Activated T-cell treated with anti-CD3 and anti-CD28 coated beads for 48 hours (primary cell): ENCODE results near the gene GSTK1.
"Not testable (repeated sequence)": the region's sequence is repeated elsewhere in the genome, so short reads cannot be mapped to it uniquely, and the experiment has no call there.

Source experiments
- DNase-seq: peaks from one replicate; pipeline ENCODE4 v3.0.0-alpha.2; 2020; ENCODE audit warnings: low read depth

The GSTK1 gene

DNA sequence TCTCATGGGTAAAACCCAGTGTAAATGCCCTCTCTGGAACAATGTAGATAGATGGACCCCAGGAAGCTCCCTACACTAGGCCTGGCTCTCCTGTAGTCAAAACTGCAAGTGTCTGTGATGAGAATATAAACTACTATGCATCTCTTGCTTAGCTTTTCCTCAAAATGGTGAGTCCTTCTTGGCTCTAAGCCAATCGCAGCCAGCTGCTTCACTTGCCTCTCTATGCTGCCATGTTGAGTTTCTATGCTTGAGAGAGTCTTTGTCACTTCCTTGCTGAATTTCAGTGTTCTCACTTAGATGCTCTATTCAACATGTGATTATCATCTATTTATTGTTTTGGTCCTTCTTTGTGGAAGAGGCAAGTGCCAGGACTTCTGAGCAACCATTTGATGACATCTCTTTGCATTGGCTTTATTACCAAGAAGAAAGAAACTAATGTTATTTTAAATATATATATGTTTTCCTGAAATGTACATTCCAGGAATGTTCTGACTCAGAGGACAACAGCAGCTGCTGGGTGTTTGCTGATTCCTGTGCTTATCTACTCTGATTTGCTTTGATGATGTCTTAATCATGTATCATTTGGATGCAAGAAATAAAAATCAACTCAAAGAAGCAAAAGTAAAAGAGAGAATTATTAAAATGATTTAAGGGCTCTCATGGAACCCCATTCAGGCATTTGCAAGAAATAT lies 24.8 kb upstream of the GSTK1 start:
- no peak for DNase-seq

DNA sequence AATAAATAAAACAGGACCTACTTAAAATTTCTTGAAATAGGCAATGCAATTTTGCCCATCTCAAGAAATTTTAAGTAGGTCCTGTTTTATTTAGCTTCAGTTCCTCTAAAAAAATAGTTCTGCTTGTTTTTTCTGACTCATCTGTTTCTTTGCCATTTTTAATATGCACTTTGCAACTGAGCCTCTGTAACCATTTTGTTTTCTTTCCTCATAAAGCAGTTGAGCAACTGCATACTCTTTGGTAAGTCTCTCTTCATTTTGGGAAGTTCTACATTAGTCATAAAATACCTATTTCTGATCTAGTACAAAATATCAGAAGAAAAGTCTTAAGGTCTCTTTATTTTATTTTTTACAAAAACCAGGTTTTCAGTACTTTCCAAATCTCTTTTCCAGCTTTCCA lies 23.4 kb upstream of the GSTK1 start:
- no peak for DNase-seq

DNA sequence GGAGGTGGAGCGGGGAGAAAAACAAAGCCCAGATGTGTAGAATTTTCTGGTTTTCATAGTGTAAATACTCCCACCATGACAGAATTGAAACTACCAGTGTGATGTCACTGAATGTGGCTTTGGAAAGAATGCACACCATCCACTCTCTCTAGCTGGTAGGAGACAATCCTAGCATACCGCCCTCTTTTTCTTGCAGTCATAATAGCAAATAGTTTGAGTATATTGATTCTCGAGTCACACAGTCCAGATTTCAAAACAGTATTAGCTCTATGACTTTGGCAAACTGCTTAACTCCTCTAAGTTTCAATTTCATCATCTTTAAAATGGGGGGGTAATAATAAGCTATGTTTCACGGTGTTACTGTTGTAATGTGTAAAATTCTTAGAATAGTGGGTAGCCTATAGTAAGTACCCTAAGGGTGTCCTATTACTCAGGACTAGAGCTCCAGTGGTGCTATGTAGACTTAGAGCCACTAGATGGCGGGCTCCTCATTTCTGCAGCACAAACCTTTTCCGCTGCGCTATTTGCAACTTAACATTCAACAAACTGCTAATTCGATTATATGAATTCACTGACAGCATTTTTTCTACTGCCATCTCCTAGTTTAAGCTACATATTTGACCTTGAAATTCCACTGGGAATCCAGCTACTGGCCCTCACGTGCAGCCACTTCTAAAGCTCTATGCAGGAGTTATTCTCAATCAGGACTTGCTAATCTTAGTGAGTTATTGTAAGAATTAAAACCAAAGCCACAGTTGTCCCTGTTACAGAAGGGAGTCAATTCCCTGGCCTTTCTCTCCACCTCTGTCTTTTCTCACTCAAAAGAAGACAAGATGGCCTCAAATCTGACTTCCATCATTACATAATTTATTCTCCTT lies 22.7 kb upstream of the GSTK1 start:
- DNase-seq: peak; percentile 47

DNA sequence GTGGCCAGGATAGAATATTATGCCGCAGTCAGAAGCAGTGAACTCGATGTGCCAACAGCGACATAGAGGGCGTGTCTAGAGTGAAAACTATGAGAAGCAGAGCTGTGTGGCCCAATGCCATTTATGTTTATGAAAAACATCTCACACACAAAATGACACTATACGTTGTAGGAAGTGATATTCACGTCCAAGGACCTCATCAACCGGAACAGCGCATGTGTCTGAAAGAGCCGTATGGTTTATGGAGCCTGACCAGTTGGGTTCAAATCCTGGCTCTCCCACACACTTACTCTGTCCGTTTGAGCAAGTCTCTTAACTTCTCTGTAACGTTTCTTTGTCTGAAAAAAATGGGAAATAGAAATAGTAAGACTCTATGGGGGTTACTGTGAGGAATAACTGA lies 20.9 kb upstream of the GSTK1 start:
- no peak for DNase-seq

DNA sequence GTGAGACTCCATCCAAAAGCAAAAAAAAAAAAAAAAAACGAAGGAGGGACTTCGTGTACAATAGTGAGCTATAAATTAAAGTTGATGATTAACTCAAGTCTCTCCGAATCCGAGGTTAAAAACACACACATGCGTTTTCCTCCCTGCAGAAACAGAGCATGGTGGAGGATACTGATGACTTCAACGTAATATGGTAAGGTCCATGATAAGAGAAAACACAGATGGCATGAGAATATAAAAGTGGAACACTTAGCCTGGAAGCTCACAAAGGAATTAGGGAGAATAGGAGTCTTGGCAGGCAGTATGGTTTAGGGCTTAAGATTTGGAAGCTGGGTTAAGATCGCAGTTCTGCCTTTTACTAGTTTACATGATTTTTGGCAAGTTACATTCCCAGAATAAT lies 20.1 kb upstream of the GSTK1 start:
- no peak for DNase-seq

DNA sequence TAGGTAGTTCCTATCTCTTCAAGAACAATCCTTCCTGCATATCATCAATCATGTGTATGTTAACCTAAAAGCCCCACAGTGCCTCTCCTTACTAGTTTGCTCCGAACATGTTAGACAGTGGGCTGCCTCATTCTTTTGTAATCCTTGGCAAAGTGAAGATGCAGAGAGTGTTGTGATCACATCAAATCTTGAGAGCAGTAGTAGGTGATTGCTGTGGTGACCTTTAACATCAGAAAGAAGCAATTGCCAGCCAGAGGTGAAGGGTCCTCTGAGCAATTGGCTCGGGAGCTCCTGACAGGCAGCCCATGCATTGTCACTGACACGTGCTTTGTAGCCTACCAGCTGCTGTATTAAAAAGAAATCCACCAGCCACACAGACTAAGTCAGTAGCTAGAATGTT lies 19.6 kb upstream of the GSTK1 start:
- DNase-seq: no peak

DNA sequence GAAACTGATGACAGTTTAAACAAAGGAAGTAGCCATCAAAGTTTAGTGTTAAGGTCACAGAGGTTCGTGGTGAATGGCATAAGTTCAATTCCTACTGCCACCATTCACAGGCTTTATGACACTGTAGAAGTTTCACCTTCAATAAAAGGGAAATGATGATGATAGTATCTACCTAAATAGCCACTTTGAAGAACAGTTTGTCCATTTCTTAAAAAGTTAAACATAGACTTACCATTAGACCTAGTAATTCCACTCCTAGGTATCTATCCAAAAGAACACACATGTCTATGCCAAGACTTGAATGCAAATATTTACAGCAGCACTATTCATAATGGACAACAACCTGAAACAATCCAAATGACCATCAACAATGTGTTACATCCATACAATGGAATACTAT lies 18.9 kb upstream of the GSTK1 start:
- no peak for DNase-seq

DNA sequence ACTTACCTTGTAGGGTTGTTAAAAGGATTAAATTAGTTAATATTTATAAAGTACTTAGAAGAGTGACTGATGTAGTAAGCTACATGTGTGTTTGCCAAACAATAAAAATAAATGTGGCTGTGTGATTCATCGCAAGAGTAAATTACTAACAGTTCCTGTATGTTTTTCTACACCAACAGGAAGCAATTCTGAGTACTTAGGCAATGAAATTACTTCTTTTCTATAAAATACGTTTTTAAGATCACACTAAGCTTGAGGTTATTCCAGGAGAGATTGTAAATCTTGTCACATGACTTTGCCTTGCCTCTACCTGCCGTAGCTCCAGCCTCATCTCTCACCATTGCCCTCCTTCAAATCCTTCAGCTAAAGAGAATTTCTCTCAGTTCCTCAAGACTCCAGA lies 18.1 kb upstream of the GSTK1 start:
- DNase-seq: no peak

DNA sequence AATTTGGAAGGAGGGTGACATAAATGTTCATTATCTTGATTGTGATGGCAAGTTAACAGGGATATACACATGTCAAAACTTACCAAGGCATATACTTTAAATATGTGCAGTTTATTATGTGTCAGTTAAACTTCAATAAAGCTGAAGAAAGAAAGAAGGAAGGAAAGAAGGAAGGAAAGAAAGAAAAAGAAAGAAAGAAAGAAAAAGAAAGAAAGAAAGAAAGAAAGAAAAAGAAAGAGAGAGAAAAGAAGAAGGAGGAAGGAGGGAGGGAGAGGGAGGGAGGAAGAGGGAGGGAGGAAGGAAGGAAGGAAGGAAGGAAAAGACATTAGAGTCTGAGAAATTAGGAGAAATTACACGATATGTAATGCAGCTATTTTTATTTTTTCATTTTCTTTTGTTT lies 15.9 kb upstream of the GSTK1 start:
- DNase-seq: no peak

DNA sequence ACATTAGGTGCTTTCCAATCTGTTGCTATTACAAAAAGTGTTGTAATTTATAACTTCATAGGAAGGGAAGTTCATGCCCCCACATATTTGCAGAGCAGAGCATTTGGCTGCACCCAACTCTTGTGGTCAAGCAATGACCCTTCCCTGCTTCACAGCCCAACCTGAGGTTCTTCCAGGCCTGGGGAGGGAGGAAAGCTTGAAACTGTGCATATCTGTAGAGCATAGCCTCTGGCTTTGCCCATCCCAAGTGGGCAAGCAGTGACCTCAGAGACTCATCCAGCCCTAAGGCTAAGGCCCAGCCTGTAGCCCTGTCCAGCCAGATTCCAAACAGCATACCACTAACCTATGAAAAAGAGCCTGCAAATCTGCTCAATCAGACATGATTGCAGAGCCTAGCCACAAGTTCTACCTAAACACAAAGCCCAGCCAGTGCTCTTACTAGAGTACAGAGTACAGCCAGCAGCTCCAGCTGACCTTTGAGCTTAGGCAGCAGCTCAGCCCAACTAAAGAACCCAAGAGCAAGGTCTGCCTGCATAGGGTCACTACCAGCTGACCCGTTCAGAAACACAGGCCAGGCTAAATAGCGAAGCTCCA lies 14.4 kb upstream of the GSTK1 start:
- no peak for DNase-seq

DNA sequence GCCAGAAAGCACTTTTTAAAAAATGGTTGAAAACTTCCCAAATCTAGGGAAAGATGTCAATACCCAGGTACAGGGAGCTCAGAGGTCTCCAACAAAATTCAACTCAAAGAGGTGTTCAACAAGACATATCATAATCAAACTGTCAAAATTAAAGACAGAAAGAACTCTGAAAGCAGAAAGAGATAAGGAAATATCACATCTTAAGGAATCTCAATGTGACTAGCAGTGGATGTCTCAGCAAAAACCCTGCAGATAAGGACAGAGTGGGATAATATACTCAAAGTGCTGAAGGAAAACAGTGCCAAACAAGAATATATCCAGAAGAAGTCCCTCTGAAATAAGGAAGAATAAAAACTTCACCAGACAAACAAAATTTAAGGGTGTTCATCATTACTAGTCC lies 13.0 kb upstream of the GSTK1 start:
- DNase-seq: no peak

DNA sequence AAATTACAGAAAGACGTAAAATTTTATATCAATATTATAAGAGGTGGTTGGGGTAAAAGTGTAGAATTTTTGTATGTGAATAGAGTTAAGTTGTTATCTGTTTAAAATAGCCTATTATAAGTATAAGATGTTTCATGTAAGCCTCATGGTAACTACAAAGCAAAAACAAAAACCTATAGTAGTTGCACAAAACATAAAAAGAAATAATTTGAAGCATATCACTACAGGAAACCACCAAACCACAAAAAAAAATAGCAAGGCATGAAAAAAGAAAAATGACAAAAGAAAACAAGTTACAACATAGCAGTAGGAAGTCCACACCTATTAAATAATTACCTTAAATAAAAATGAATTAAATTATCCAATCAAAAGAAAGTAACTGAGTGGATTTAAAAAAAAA lies 12.4 kb upstream of the GSTK1 start:
- no peak for DNase-seq

DNA sequence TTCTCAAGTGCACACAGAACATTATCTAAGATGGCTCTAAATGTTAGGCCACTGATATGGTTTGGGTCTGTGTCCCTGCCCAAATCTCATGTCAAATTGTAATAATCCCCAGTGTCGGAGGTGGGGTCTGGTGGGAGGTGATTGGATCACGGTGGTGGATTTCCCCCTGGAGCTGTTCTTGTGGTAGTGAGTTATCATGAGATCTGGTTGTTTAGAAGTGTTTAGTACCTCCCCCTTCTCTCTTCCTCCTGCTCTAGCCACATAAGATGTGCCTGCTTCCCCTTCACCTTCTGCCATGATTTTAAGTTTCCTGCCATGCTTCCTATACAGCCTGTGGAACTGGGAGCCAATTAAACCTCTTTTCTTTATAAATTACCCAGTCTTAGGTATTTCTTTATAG lies 11.2 kb upstream of the GSTK1 start:
- no peak for DNase-seq

DNA sequence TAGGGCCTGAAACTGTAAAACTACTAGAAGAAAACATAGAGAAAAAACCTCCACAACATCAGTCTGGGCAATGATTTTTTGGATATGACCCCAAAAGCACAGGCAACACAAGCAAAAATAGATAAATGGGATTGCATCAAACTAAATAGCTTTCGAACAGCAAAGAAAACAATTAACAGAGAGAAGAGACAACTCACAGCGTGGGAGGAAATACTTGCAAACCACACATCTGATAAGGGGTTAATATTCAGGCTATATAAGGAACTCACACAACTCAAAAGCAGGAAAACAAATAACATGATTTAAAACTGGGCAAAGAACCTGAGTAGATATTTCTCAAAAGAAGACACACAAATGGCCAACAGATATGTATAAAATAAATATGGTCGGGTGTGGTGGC lies 7.7 kb upstream of the GSTK1 start:
- no peak for DNase-seq

DNA sequence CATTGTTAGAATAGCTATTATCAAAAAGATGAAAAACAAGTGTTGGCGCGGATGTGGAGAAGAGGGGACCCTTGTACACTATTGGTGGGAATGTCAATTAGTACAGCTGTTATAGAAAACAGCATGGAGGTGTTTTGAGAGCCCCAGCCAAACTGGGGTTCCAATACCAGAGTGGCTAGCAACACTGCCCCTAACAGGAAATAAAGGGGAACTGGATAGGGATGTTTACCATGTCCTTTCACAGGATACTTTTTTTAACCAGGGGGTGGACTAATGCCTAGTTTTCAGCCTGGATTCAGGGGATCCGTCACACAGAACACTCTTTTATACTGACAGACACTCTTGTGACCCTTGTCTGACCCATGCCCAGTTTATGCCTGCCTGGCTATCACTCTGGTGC lies 6.9 kb upstream of the GSTK1 start:
- no peak for DNase-seq

DNA sequence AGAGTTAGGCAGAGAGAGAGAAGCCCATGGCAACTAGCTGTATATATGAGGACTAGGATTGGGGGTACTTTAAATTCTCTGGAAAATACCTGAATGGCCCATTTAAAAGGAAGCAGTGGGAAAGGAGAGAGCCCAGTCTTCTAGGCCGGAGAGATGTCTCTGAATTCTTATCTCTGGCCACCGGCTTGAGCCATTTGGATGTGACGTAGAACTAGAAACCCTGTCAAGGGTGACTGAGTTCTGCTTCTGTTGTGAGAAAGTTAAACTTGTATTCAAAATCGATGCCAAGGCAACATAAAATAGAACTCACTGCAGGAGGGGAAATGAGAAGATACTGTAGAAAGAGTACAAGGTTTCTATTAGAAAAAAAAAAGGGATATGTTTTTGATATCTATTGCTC lies 6.3 kb upstream of the GSTK1 start:
- DNase-seq: no peak

DNA sequence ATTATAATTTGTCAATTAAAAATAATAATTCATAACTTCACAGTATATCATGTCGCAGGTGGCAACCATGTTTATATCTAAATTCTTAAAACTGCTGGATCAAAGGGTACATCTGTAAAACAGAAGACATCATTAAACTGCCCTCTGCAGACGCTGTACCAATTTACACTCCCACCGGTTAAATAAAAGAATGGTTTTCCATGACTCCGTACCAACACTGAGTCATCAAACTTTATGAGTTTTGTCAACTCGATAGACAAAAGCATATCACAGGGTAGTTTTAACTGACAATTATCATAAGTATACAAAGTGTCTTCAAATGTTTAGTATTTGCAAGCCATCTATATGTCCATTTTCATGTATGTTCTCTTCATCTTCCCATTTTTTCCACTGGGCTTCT lies 5.7 kb upstream of the GSTK1 start:
- DNase-seq: no peak

DNA sequence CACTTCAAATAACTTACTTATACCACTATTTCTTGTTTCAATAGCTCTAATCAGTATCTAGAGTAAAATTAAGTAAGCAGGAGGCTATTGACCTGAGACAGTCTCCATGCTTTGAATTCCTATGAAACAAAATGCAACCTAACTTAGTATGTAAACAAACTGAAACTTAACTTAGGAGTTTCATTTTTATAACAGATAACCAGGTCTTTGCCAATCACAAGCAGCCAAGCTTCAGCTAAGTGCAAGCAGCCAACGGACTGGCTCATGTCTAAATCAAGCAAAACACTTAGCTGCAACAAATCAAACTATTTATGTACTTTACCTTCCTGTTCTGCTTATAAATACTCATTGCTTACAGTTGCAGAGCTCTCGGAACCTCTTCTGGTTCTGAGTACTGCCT lies 4.4 kb upstream of the GSTK1 start:
- no peak for DNase-seq

DNA sequence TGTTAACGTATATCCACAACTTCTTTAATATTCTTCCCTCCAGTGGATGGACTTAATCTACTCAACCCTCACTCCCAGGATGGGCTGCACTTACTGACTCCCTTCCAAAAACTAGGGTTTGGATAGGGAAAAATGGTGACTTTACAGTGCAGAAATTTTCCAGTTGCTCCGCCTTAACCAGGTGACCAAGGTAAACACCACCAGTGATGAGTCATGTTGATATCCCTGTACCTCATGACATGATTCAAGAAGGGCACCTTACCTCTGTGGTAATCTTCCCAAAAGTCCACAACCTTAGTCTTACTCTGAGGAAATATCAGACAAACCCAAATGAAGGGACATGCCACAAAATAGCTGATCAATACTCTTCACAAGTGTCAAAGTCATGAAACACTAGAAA lies 3.5 kb upstream of the GSTK1 start:
- no peak for DNase-seq

DNA sequence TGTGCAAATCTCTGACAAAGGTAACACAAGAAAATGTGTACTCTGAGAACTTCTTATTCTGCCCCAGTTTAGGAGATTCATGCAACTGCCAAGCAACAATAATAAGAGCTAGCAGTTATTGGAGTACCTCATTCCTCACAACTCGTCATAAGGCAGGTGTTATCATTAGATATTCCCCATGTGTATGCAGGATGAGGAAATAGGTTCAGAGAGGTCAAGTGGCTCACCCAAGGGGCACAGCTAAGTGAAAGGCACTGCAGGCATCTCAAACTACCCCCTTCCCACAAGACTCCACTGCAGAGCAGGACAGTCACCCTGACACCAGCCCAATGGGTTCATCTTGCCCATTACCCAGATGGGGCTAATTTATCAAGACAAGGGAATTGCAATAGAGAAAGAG lies 1.3 kb upstream of the GSTK1 start:
- DNase-seq: no peak

DNA sequence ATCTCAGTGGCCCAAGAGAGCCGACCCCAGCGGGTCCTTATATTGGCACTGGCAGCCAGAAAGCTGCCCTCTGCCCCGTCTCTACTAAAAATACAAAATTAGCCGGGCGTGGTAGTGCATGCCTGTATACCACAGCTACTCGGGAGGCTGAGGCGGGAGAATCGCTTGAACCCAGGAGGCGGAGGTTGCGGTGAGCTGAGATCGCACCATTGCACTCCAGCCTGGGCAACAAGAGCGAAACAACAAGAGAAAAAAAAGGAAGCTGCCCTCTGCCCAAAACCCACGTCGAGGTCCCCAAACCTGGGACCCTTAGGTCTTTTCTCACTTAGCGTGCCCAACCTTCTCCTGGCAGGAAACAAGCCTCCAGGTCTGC lies 941 bp downstream of the GSTK1 start:
- DNase-seq: not testable (repeated sequence)

DNA sequence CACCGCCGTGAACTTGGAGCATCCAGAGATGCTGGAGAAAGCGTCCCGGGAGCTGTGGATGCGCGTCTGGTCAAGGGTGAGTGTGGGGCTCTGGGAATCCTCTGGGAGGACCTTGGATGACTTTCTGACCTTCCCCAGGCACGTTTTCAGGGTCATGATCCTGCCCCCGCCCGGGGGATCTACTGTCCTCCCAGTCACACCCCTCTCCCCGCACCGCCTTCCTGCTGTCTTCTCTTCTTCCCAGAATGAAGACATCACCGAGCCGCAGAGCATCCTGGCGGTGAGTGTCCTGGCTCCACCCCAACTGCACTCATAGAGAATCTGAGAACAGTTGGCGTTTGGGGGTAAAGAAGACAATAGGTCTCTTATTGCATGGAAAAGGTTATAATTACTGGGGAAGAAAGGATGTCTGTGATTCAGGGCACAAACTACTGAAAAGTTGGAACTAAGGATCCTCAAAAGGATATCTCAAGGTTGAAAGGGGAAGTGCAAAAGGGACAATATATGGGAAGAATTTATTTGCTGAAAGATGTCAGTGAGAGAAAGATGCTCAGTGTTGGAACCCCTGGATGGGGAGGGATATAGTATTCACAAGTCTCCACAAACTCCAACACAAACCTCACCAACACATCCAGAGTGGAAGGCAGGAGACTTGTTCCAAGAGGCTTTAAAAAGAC lies 1.9 kb downstream of the GSTK1 start:
- no peak for DNase-seq

DNA sequence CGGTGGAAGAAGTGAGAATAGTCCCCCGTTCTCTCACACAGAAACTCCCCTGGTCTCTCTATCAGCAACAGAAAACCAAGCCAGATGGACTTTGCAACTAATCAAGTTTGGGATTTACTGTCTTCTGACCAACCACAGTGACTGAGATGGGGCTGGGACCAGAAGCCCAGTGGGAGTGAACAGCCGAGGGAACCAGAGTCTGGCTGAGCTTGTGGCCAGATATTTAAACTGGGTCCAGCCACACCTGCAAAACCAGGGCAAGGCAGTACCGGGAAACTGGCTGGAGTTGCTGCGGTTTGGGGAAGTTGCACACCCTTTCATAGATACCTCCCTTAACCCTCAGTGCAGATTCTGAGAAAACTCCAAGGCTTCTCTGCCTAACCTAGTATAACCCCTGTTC lies 6.0 kb downstream of the GSTK1 start:
- DNase-seq: no peak
